GM12892 (cell line): ENCODE data around the gene IFITM10.

Experiments used
- POLR2A ChIP-seq: IDR thresholded peaks from 2 replicates; pipeline ENCODE4 v1.6.1; 2011; ENCODE audit warnings: low read depth, low read length, control low read depth
- POLR2AphosphoS5 ChIP-seq: IDR thresholded peaks from 2 replicates; pipeline ENCODE4 v1.6.1; 2011; ENCODE audit warnings: low read depth, low read length, control low read depth

GRCh38 chr11:1771700-1772099 is 21.3 kb upstream of the IFITM10 start:
- TF ChIP-seq POLR2A: no peak
- no peak for TF ChIP-seq POLR2AphosphoS5
